ENCODE data around the gene HMGCL.

HMGCL gene

GRCh38 chr1:23779826-23780371 is 45.3 kb downstream of the HMGCL start:
- FAIRE-seq (no peak), DNase-seq (ENCODE audit: insufficient read length, low spot score) (peak; percentile 24)

GRCh38 chr1:23777979-23778814 is 47.0 kb downstream of the HMGCL start, which contains the start of gene PITHD1:
Gene PITHD1, plus strand, starts transcription at chr1:23778418. Its CDS starts 98 bp downstream, at chr1:23778516.
- peak; percentile 89 for DNase-seq (ENCODE audit: insufficient read length, low spot score)
- FAIRE-seq: no peak

- FAIRE-seq (no peak), DNase-seq (ENCODE audit: insufficient read length, low spot score) (no peak)
Measured at GRCh38 chr1:23776217-23776616, 49.0 kb downstream of the HMGCL start.

DNA sequence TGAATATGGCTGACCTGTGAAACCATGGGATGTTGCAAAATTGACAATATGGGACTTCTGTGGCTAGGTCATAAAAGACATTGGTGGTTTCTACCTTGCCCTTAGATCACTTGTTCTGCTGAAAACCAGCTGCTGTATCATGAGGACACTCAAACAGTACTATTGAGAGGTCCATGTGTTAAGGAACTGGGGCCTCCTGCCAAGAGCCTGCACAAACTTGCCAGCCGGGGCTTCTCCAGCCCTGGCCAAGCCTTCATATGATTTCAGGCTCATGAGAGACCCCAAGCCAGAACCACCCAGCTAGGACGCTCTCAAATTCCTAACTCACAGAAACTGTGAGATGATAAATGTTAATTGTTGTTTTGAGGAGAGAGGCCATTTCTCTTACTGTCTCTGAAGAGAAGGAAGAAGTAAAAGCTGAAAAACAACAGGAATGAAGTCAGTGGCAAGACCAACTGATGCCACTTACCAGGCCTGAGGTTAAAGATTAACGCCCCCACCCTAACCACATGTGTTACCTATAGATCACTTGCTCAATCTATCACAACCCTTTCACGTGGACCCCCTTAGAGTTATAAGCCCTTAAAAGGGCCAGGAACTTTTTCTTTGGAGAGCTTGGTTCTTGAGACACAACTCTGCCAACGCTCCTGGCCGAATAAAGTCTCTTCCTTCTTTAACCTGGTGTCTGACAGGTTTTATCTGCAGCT is 50.9 kb downstream of the HMGCL start:
- DNase-seq (ENCODE audit: insufficient read length, low spot score): no peak
- FAIRE-seq: no peak

GRCh38 chr1:23772854-23773242 is 52.4 kb downstream of the HMGCL start:
- FAIRE-seq (no peak), DNase-seq (ENCODE audit: insufficient read length, low spot score) (no peak)

GRCh38 chr1:23772049-23772853 is 53.0 kb downstream of the HMGCL start:
- DNase-seq (ENCODE audit: insufficient read length, low spot score) (peak; percentile 71), FAIRE-seq (peak; percentile 72)

DNA sequence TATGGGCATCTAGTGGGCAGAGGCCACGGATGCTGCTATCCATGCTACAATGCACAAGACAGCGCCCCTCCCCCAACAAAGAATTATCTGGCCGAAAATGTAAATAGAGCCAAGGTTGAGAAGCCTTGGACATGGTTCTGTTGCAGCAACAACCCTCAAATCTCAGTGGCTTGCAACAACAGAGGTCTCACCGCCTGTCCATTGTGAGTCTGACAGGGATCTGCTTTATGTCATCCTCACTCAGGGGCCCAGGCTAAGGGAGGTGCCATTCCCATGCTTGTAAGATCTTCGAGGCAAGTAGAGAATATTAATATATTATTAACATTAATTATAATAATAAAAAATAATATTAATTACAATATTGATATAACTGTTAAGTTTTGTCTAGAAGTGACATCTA is 56.5 kb downstream of the HMGCL start:
- DNase-seq (ENCODE audit: insufficient read length, low spot score) (no peak), FAIRE-seq (no peak)

DNA sequence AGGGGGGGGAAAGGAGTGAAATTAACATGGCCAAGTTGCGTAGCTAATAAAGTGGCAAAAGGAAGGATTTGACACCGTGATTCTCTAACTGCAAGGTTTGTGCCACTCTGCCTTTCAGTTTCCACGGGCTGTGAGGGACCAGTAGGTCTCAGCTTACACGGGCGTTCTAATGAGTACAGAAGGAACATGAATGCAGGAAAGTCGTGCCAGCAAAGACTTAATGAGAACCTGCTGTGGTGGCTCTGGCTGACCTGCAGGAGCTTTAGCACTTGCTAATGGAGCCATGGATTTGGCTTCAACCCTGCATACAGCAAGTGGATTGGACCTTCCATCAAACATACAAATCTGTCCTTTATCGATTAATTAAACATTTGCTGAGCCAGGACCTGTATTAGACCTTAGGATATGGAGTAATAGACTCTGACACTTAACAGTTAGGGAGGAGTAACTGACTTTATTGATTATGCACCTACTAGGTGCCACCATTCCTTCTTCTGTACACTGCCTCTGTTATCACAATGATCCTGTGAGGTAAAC is 62.1 kb downstream of the HMGCL start:
- FAIRE-seq (no peak), DNase-seq (ENCODE audit: insufficient read length, low spot score) (no peak)

DNA sequence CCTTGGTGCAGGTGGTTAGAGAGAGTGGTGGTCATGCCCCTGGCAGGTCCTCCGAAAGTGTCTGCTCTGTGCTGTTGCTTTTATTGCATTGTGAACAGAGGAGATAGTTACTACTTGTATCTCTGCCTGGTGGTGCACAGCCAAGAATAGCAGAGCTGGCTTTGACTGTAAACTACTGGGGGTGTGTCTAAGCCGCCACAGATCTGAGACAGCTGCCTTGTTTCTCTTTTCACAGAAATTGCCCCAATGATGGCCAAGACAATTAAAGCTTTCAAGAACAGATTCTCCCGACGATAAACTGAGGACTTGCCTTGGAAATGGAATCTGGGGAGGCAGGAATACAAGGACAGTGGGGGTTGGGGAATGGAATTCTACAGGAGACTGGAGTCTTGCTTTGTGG is 66.0 kb downstream of the HMGCL start:
- DNase-seq (ENCODE audit: insufficient read length, low spot score): no peak
- no peak for FAIRE-seq

- DNase-seq (ENCODE audit: insufficient read length, low spot score) (no peak), FAIRE-seq (no peak)
Measured at GRCh38 chr1:23757812-23758211, 67.4 kb downstream of the HMGCL start.

DNA sequence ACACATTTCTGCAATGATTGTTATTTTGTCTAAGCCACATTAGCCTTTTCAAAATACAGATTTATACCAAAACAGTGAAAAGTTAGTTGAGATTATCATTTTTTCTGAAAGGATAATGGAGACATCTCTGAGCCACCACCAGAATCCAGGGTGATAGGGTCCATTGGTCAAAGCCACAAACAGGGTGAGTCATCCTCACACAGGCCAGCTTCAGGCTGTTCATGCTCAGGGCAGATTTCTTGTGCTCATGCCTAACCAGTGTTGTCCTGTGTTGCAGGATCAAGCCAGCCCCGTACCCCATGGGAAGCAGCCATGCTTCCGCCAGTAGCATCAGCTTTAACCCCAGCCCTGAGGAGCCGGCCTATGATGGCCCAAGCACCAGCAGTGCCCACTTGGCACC is 68.6 kb downstream of the HMGCL start:
- DNase-seq (ENCODE audit: insufficient read length, low spot score) (no peak), FAIRE-seq (no peak)

GRCh38 chr1:23752909-23753308 is 72.3 kb downstream of the HMGCL start:
- DNase-seq (ENCODE audit: insufficient read length, low spot score) (no peak), FAIRE-seq (no peak)

Data from HTR-8/SVneo (cell line).